ENCODE measurements around the gene EPN1. TPM values are rescaled to one million over a fixed set of nuclear protein-coding genes. Genes with fewer than 3 reads are reported as not detected.

Gene EPN1
- total RNA-seq, 4 donors from 2014 or later: 58.7 to 214 (median 190) TPM

DNA sequence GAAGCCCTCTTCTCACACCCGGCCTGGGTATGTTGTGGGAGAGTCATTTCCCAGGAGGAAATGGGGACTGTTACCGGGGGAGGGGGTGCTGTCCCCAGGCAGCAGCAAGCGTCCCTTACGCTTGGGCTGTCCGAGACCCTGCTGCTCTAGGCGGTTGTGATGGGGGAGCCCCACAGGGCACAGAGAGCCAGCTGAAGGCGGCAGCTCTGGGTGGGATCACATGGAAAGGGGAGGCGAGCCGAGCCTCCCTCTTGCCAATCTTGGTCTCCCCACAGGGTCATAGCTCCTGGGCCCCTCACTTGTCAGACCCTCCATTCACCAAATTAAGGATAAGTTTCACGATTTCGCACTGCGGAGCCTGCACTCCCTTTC is 22.0 kb downstream of the EPN1 start:
- TF ChIP-seq POLR2A (IDR thresholded peaks at IDR 0.05): no peak
- TF ChIP-seq, protein P1, sequence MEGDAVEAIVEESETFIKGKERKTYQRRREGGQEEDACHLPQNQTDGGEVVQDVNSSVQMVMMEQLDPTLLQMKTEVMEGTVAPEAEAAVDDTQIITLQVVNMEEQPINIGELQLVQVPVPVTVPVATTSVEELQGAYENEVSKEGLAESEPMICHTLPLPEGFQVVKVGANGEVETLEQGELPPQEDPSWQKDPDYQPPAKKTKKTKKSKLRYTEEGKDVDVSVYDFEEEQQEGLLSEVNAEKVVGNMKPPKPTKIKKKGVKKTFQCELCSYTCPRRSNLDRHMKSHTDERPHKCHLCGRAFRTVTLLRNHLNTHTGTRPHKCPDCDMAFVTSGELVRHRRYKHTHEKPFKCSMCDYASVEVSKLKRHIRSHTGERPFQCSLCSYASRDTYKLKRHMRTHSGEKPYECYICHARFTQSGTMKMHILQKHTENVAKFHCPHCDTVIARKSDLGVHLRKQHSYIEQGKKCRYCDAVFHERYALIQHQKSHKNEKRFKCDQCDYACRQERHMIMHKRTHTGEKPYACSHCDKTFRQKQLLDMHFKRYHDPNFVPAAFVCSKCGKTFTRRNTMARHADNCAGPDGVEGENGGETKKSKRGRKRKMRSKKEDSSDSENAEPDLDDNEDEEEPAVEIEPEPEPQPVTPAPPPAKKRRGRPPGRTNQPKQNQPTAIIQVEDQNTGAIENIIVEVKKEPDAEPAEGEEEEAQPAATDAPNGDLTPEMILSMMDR (IDR thresholded peaks at IDR 0.05 in 4 of 5, conservative IDR thresholded peaks at IDR 0.05 in 1 of 5): no peak
- Histone ChIP-seq H3K4me1 (no peaks in the 10 kb centered on the region), H3K4me3 (no peak overlapping the region), H3K36me3 (peaks cover 3 to 55% of the 10 kb centered on the region in 2 donors), H3K9me3 (no peaks in the 10 kb centered on the region), H3K27me3 (no peaks in the 10 kb centered on the region), H3K27ac (no peak overlapping the region)
- DNase-seq: no peak
- ATAC-seq: no peak
- in situ Hi-C loops (cut with MboI; ENCODE audit: low sequenced_read_pairs in 4 of 4): no loop called here
- intact Hi-C loops (cut with DNase I; ENCODE audit: low total_unique reads): no loop called here

DNA sequence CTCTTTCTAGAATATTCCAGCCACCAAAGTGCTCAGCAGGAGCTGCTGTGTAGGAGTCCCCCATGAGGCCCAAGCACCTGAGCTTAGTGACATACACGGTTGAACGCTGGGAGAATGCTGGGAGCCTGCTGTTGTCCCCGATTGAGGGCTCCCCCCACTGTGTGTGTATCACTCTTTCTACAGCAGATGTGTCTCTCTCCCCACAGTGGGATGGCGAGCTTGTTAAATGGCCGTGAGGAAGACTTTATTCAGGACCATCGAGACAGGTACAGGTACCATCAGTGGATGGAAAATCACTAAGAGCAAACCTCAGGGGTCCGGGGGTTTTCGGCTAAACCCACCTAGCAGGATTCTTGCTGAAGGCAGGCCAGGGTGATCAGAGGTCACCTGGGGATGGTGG is 22.7 kb downstream of the EPN1 start:
- intact Hi-C loops (cut with DNase I; ENCODE audit: low total_unique reads) (no loop called here), in situ Hi-C loops (cut with MboI; ENCODE audit: low sequenced_read_pairs in 4 of 4) (no loop called here)
- peaks cover 3 to 50% of the 10 kb centered on the region in 2 donors for H3K36me3 ChIP-seq
- DNase-seq (no peak), ATAC-seq (no peak)
- H3K27me3 ChIP-seq: no peaks in the 10 kb centered on the region
- TF ChIP-seq, protein P1 (IDR thresholded peaks at IDR 0.05 in 4 of 5, conservative IDR thresholded peaks at IDR 0.05 in 1 of 5): no peak
- no peak for TF ChIP-seq POLR2A (IDR thresholded peaks at IDR 0.05)
- H3K4me1 ChIP-seq: no peaks in the 10 kb centered on the region
- H3K4me3 ChIP-seq: no peak overlapping the region
- no peak overlapping the region for H3K27ac ChIP-seq
- H3K9me3 ChIP-seq: no peaks in the 10 kb centered on the region

DNA sequence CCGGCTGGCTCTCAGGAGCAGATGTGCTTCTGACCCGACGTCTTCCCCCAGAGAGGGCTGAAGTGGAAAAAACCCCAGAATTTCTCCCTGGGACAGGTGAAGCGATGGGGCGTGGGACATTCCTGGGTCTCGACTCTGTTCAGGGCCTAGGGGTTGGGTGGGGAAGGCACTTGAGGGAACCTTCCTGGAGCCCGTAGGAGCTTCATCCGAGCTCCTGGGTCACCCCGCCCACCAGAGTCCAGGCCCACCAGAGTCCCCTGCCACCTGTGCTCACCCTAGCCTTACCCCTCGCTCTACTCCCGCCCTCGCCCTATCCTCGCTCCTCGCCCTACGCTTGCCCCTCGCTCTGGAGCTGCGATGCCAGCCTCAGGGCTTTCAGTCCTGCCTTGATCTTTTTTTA is 23.2 kb downstream of the EPN1 start:
- Histone ChIP-seq H3K27me3 (no peaks in the 10 kb centered on the region), H3K9me3 (no peaks in the 10 kb centered on the region), H3K27ac (no peak overlapping the region), H3K4me1 (no peaks in the 10 kb centered on the region), H3K4me3 (no peak overlapping the region), H3K36me3 (peaks cover 0 to 45% of the 10 kb centered on the region in 2 donors)
- DNase-seq (no peak), ATAC-seq (no peak)
- intact Hi-C loops (cut with DNase I; ENCODE audit: low total_unique reads): no loop called here
- TF ChIP-seq, protein P1 (IDR thresholded peaks at IDR 0.05 in 4 of 5, conservative IDR thresholded peaks at IDR 0.05 in 1 of 5): no peak
- TF ChIP-seq POLR2A (IDR thresholded peaks at IDR 0.05): no peak
- in situ Hi-C loops (cut with MboI; ENCODE audit: low sequenced_read_pairs in 4 of 4): no loop called here

DNA sequence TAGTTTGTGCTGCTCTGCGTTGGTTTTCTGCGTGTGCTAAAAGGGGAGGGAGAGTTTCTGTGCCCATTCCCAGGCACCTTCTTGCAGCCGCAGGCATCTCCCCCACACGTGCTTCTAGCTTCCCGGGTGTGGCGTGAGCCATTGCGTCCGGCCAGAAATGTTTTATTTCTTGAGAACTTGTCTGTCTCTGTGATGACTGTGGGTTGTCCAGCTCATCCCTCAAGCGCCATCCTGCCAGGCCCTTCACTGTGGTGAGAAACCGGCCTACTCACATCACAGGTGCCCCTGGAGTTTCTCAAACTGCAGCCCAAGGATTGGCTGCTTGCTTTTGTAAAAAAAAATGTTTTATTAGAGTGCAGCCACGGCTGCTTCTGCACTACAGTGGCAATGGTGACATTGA is 24.2 kb downstream of the EPN1 start:
- no peak for DNase-seq
- no peak for TF ChIP-seq POLR2A (IDR thresholded peaks at IDR 0.05)
- TF ChIP-seq, protein P1 (IDR thresholded peaks at IDR 0.05 in 4 of 5, conservative IDR thresholded peaks at IDR 0.05 in 1 of 5): no peak
- Histone ChIP-seq H3K27ac (no peak overlapping the region), H3K9me3 (no peaks in the 10 kb centered on the region), H3K27me3 (no peaks in the 10 kb centered on the region), H3K4me1 (no peaks in the 10 kb centered on the region), H3K36me3 (peaks cover 0 to 35% of the 10 kb centered on the region in 2 donors), H3K4me3 (no peak overlapping the region)
- in situ Hi-C loops (cut with MboI; ENCODE audit: low sequenced_read_pairs in 4 of 4): no loop called here
- ATAC-seq: no peak
- intact Hi-C loops (cut with DNase I; ENCODE audit: low total_unique reads): no loop called here

DNA sequence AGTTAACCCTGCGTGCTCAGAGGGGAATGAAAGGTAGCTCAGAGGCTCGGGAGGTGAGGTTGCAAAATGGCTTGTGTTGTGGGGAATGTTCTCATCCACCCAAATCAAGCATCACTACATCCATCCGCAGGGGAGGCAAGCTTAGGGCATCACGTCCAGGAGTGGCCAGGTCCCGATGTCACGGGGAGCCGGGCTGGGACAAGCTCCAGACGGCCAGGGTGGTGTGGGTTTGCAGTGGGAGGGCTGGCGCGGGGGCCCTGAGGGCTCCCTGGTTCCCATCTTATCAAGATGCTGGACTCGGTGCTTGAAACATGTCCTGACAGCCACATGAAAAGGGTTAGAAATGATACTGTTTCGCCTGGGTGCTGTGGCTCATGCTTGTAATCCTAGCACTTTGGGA is 25.8 kb downstream of the EPN1 start:
- Histone ChIP-seq H3K27ac (no peak overlapping the region), H3K4me1 (no peaks in the 10 kb centered on the region), H3K9me3 (no peaks in the 10 kb centered on the region), H3K4me3 (no peak overlapping the region), H3K36me3 (peaks cover 0 to 19% of the 10 kb centered on the region in 2 donors), H3K27me3 (no peaks in the 10 kb centered on the region)
- in situ Hi-C loops (cut with MboI; ENCODE audit: low sequenced_read_pairs in 4 of 4) (no loop called here), intact Hi-C loops (cut with DNase I; ENCODE audit: low total_unique reads) (no loop called here)
- DNase-seq: no peak
- TF ChIP-seq, protein P1 (IDR thresholded peaks at IDR 0.05 in 4 of 5, conservative IDR thresholded peaks at IDR 0.05 in 1 of 5): no peak
- no peak for TF ChIP-seq POLR2A (IDR thresholded peaks at IDR 0.05)
- no peak for ATAC-seq

Data from gastrocnemius medialis (tissue), 4 donors.